BE2C (cell line): Measurements from ENCODE around the gene CFAP46.

Source experiments
- DNase-seq: peaks from one replicate; pipeline ENCODE4 v3.0.0-alpha.2; 2020
- H3K27me3 ChIP-seq: fragments of 250-450 bp; sonication (Bioruptor Pico); 2 replicates; pipeline ENCODE4 v1.5.1; 2020; ENCODE audit warnings: mild to moderate bottlenecking
- H3K36me3 ChIP-seq: fragments of 250-450 bp; sonication (Bioruptor Pico); 2 replicates; pipeline ENCODE4 v1.5.1; 2020; ENCODE audit warnings: mild to moderate bottlenecking
- H3K4me1 ChIP-seq: fragments of 250-450 bp; sonication (Bioruptor Pico); 2 replicates; pipeline ENCODE4 v1.5.1; 2020
- H3K4me3 ChIP-seq: 2 replicates; pipeline ENCODE4 v1.5.1; 2011; ENCODE audit warnings: low read depth, low read length
- H3K9me3 ChIP-seq: fragments of 250-450 bp; sonication (Bioruptor Pico); 2 replicates; pipeline ENCODE4 v1.5.1; 2020
- CTCF ChIP-seq: IDR thresholded peaks from 2 replicates; pipeline ENCODE4 v1.5.1; 2012; ENCODE audit warnings: mild to moderate bottlenecking, low read depth, low read length

CFAP46 gene

DNA sequence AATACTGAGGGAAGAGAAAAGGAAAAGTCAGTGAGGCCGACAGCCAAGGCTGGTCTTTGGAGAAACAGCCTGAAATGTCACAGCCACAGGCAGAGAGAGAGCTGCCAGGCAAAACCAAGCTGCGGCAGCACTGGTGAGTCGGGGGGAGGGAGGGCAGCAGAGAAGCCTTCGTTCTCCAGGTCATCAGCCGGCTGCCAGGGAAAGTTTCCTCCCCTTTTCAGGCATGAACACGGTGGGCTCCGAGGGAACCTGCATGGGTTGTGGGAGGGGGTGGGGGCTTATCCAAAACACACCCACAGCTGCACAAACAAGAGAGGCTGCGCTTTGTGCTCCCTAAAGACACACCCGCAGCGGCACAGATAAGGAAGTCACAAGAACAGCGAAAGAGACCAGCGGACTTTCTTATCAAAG lies 94.1 kb downstream of the CFAP46 start:
- no peaks in the 10 kb centered on the region for H3K36me3 ChIP-seq
- DNase-seq = no peak
- no peak overlapping the region for H3K4me3 ChIP-seq
- peaks cover 45% of the 10 kb centered on the region for H3K27me3 ChIP-seq
- no peak for TF ChIP-seq CTCF
- H3K4me1 ChIP-seq = no peaks in the 10 kb centered on the region
- no peaks in the 10 kb centered on the region for H3K9me3 ChIP-seq

- no peak for TF ChIP-seq CTCF
- Histone ChIP-seq H3K27me3 (peaks cover 45% of the 10 kb centered on the region), H3K4me3 (no peak overlapping the region), H3K36me3 (no peaks in the 10 kb centered on the region), H3K9me3 (no peaks in the 10 kb centered on the region), H3K4me1 (no peaks in the 10 kb centered on the region)
- no peak for DNase-seq
Measured at GRCh38 chr10:132847856-132848255, 94.5 kb downstream of the CFAP46 start.

GRCh38 chr10:132847416-132847777 lies 95.0 kb downstream of the CFAP46 start:
- Histone ChIP-seq H3K4me3 (no peak overlapping the region), H3K36me3 (no peaks in the 10 kb centered on the region), H3K4me1 (no peaks in the 10 kb centered on the region), H3K27me3 (peaks cover 45% of the 10 kb centered on the region), H3K9me3 (no peaks in the 10 kb centered on the region)
- no peak for DNase-seq
- TF ChIP-seq CTCF = no peak

- Histone ChIP-seq H3K4me1 (no peaks in the 10 kb centered on the region), H3K36me3 (no peaks in the 10 kb centered on the region), H3K27me3 (peaks cover 45% of the 10 kb centered on the region), H3K9me3 (no peaks in the 10 kb centered on the region; the same call in 1 of the 2 replicates), H3K4me3 (no peak overlapping the region)
- no peak for DNase-seq
- no peak for TF ChIP-seq CTCF
Measured at GRCh38 chr10:132846631-132847415, 95.5 kb downstream of the CFAP46 start.

- Histone ChIP-seq H3K27me3 (peaks cover 40% of the 10 kb centered on the region), H3K9me3 (no peaks in the 10 kb centered on the region; the same call in 1 of the 2 replicates), H3K4me3 (no peak overlapping the region), H3K4me1 (no peaks in the 10 kb centered on the region), H3K36me3 (no peaks in the 10 kb centered on the region)
- no peak for DNase-seq
- TF ChIP-seq CTCF = no peak
Measured at GRCh38 chr10:132845780-132846595, 96.4 kb downstream of the CFAP46 start.
